Ovary (tissue), 3 donors: Measurements from ENCODE around the gene HOMER2.

Experiments
- CTCF ChIP-seq, 3 donors: fragments of 450-650 bp in 2 of 3; fragments of 200-600 bp in 1 of 3; IDR thresholded peaks; one replicate each; pipeline versions ENCODE4 v1.5.1 to v1.8.0; 2016 to 2022; ENCODE audit warnings: antibody characterized with exemption in 3 of 3, mild to moderate bottlenecking in 1 of 3
- POLR2A ChIP-seq: fragments of 450-650 bp; IDR thresholded peaks from one replicate; pipeline ENCODE4 v1.6.1; 2017; ENCODE audit warnings: antibody characterized with exemption, mild to moderate bottlenecking, moderate library complexity
- donor health status: DM: no; HTN: no; CAD: no.

GRCh38 chr15:82928711-82929110, 23.8 kb downstream of the HOMER2 start:
- TF ChIP-seq CTCF (IDR thresholded peaks at IDR 0.05) (no peak), POLR2A (no peak)
